Glutamatergic neuron (in vitro differentiated cells): ENCODE measurements around the gene MTREX. TPM values are rescaled to one million over a fixed set of nuclear protein-coding genes. Genes with fewer than 3 reads are reported as not detected.

Source experiments
- DNase-seq: peaks from one replicate; pipeline ENCODE4 v3.0.0; 2022
- H3K27ac Mint-ChIP-seq: one replicate; pipeline ENCODE4 v1.8.0; 2020; ENCODE audit warnings: mild to moderate bottlenecking, mixed read lengths, inconsistent platforms; ENCODE audit not compliant: unreplicated experiment
- H3K27me3 Mint-ChIP-seq: one replicate; pipeline ENCODE4 v1.8.0; 2020; ENCODE audit warnings: mild to moderate bottlenecking, moderate library complexity, mixed read lengths, inconsistent platforms; ENCODE audit not compliant: unreplicated experiment
- H3K36me3 Mint-ChIP-seq: one replicate; pipeline ENCODE4 v1.8.0; 2020; ENCODE audit warnings: mild to moderate bottlenecking, mixed read lengths, inconsistent platforms; ENCODE audit not compliant: unreplicated experiment
- H3K4me1 Mint-ChIP-seq: one replicate; pipeline ENCODE4 v1.8.0; 2020; ENCODE audit warnings: mild to moderate bottlenecking, low read depth, mixed read lengths, inconsistent platforms; ENCODE audit not compliant: unreplicated experiment
- H3K4me3 Mint-ChIP-seq: one replicate; pipeline ENCODE4 v1.8.0; 2020; ENCODE audit warnings: mild to moderate bottlenecking, mixed read lengths, inconsistent platforms; ENCODE audit not compliant: unreplicated experiment
- H3K9me3 Mint-ChIP-seq: one replicate; pipeline ENCODE4 v1.8.0; 2020; ENCODE audit warnings: mild to moderate bottlenecking, moderate library complexity, mixed read lengths, inconsistent platforms; ENCODE audit not compliant: unreplicated experiment
- total RNA-seq: library from RNA; stranded (reverse); fragmentation: NEBNext Ultra II Directional; extraction: Animal tissue kit (Norgen Biotek cat#: 25700); gene quantifications from one replicate; pipeline ENCODE4 v1.2.1, GENCODE V29; 2021; ENCODE audit not compliant: unreplicated experiment
- TF ChIP-seq, protein P1 (sequence below): fragments of 200-600 bp; sonication (generic); IDR thresholded peaks from one replicate; pipeline ENCODE4 v1.5.0; 2021; ENCODE audit not compliant: partially characterized antibody, unreplicated experiment

MTREX gene
- total RNA-seq, 1 donor from 2014 or later = 81.9 TPM

DNA sequence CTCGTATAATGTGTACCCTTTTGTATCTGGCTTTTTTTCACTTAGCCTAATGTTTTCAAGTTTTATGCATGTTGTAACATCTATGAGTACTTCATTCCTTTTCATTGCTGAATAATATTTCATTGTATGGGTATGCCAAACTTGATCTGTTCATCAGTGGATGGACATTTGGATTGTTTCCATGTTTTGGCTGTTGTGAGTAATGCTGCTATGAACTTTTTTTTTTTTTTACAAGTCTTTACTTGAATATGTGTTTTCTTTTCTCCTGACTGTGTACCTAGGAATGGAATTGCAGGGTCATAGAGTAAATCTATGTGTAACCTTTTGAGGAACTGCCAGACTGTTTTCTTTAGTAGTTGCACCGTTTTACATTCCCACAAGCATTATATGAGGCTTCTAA is 52.4 kb downstream of the MTREX start:
- Mint-ChIP-seq H3K27ac (no peak overlapping the region), H3K36me3 (peaks cover 7% of the 10 kb centered on the region)
- TF ChIP-seq, protein P1, sequence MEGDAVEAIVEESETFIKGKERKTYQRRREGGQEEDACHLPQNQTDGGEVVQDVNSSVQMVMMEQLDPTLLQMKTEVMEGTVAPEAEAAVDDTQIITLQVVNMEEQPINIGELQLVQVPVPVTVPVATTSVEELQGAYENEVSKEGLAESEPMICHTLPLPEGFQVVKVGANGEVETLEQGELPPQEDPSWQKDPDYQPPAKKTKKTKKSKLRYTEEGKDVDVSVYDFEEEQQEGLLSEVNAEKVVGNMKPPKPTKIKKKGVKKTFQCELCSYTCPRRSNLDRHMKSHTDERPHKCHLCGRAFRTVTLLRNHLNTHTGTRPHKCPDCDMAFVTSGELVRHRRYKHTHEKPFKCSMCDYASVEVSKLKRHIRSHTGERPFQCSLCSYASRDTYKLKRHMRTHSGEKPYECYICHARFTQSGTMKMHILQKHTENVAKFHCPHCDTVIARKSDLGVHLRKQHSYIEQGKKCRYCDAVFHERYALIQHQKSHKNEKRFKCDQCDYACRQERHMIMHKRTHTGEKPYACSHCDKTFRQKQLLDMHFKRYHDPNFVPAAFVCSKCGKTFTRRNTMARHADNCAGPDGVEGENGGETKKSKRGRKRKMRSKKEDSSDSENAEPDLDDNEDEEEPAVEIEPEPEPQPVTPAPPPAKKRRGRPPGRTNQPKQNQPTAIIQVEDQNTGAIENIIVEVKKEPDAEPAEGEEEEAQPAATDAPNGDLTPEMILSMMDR = no peak

DNA sequence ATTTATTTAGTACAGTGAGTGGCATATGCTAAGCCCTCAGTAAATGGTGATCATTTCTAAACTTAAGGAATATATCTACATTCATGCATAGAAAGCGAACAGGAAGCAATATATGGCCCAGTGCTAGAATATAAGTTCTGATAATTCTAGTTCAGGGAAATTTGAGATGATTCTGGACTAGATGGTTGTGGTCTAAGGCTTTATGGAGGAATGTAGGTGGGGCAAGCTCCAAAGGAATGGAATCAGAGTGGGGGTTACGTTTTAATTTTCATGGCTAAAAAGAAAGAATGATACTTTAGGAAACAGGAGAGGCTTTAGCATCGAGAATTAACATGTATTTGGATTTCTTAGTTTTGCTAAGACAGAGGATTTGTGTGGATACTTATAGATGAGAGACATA is 56.1 kb downstream of the MTREX start:
- DNase-seq = no peak
- TF ChIP-seq, protein P1 = no peak

More for the DNA sequence above, 52.4 kb downstream of the MTREX start:
- Mint-ChIP-seq H3K9me3 (no peaks in the 10 kb centered on the region), H3K4me1 (no peaks in the 10 kb centered on the region), H3K4me3 (no peak overlapping the region), H3K27me3 (no peaks in the 10 kb centered on the region)
- DNase-seq = no peak

GRCh38 chr5:55364537-55365055 is 56.8 kb downstream of the MTREX start:
- Mint-ChIP-seq H3K9me3 (no peaks in the 10 kb centered on the region), H3K4me3 (no peak overlapping the region), H3K36me3 (peaks cover 7% of the 10 kb centered on the region), H3K27me3 (no peaks in the 10 kb centered on the region), H3K4me1 (no peaks in the 10 kb centered on the region), H3K27ac (no peak overlapping the region)
- no peak for DNase-seq
- TF ChIP-seq, protein P1 = no peak

More for the DNA sequence above, 56.1 kb downstream of the MTREX start:
- Mint-ChIP-seq H3K4me1 (no peaks in the 10 kb centered on the region), H3K27me3 (no peaks in the 10 kb centered on the region), H3K9me3 (no peaks in the 10 kb centered on the region), H3K36me3 (peaks cover 7% of the 10 kb centered on the region), H3K27ac (no peak overlapping the region), H3K4me3 (no peak overlapping the region)

GRCh38 chr5:55370291-55370925 is 62.6 kb downstream of the MTREX start:
- no peaks in the 10 kb centered on the region for H3K4me1 Mint-ChIP-seq
- no peak overlapping the region for H3K27ac Mint-ChIP-seq
- peaks cover 3% of the 10 kb centered on the region for H3K9me3 Mint-ChIP-seq
- H3K27me3 Mint-ChIP-seq = no peaks in the 10 kb centered on the region
- TF ChIP-seq, protein P1 = no peak
- H3K36me3 Mint-ChIP-seq = peaks cover 16% of the 10 kb centered on the region
- no peak for DNase-seq
- H3K4me3 Mint-ChIP-seq = no peak overlapping the region

DNA sequence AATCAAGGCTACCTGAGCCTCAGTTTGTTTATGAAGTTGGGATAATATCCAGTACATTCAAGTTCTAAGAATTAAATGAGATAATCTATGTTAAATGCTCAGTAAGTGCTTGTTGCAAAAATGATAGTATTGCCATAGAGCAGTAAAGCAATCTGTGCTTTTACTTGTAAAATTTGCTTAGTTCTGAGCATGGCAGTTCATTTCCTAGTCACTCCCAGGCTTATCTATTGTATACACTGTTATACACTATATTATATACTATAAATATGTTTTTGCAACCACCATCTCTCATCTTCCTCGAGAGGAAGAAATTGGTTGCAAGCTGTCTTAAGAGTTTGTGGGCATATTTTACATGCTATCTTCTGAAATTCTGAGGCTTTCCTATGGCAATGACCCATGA is 63.4 kb downstream of the MTREX start:
- Mint-ChIP-seq H3K4me1 (no peaks in the 10 kb centered on the region), H3K4me3 (no peak overlapping the region), H3K9me3 (peaks cover 3% of the 10 kb centered on the region), H3K36me3 (peaks cover 16% of the 10 kb centered on the region), H3K27me3 (no peaks in the 10 kb centered on the region), H3K27ac (no peak overlapping the region)
- no peak for DNase-seq
- TF ChIP-seq, protein P1 = no peak
